GM18517 (cell line): Measurements from ENCODE around the gene JOSD2.

Experiments
- ATAC-seq: cut with Tn5 transposase; IDR thresholded peaks from one replicate; pipeline ENCODE4 v1.9.1; 2021; ENCODE audit warnings: mild to moderate bottlenecking, moderate library complexity; ENCODE audit not compliant: unreplicated experiment

Gene JOSD2

DNA sequence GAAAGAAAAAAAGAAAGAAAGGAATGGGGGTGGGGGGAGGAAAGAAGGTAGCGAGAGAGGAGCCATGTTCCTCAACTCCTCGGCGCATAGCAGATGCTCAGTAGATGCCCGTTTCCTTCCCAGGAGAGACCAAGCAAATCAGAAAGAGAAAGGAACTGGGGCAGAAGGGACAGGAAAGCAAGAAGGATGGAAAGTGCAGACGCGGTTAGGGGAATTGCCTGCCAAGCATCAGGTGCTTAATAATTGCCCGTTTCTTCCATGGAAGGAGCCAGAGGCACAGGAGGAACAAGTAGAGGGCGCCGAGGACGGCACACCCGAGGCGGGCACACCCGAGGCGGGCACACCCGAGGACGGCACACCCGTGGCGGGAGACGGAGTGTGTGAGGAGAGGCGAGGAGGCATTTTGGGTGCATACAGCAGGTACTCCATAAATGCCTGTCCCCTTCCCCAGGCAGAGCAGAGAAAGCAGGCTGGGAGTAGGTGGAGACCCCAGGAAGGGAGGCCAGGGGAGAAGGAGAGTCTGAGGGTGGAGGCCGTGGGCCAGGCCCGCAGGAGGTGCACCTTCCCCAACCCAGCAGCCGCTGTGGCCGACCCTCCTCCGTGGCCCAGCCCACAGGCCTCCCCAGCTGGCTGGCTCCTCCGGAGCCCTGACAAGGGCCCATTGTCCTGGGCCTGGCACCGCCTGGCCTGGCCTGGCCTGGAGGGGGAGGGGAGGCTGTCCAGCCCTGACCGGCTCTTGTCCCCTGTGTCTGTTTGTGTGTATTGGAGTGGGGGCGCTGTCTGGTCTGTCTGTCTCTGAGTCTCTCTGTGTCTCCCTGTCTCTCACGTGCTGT lies 14.6 kb downstream of the JOSD2 start:
- ATAC-seq, result no peak

DNA sequence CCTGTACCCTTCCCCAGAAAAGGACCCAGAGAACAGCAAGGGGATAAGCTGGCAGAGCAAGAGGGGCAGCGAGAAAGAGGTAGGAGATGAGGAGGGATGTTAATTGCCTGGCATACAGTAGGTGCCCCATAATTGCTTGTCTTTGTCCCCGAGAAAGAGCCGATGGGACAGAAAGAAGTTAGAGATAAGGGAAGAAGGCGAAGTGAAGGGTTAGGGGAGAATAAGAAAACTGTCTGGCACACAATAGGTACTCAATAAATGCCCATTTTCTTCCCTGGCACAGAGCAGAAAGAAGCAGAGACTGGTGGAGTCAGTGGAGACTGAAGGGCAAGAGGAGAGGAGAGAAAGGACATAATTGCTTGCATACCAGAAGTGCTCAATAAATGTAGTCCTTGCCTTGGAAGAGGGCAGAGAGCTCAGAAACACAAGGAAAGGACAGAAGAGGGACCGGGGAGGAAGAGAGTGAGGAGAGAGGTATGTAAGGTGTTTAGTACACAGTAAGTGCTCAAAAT lies 15.9 kb downstream of the JOSD2 start:
- no peak for ATAC-seq

DNA sequence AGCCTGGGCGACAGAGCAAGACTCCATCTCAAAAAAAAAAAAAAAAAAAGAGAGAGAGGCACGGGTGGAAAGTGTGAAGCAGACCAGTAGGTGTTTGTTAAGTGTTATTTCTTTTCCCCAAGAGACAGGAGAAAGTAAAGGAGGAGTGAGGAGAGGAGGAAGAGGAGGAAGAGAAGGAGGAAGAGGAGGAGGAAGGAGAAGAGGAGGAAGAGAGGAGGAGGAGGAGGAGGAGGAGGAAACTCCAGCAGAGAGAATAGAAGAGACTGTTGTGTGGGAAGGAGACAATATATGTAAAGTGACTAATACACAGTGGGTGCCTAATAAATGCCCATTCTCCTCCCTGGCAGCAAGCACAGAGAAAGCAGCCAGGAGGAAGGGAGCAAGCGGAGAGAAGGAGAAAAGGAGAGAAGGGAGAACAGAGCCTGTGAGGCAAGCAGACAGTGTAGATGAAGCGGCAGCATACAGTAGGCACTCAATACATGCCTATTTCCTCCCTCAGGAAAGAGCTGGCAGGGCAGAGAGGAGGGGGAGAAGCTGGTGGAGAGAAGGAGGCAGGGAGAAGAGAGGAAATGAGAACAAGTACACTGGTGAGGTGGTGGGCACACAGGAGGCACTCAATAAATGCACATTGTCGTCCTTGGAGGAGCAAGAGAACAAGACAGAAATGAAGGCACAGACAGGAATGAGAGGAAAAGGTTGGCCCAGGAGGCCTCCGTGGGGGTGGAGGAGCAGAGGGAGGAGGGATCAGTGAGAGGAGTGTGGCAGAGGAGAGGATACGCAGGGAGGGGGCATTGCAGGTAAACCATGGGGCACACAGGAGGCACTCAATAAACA lies 16.6 kb downstream of the JOSD2 start:
- no peak for ATAC-seq

DNA sequence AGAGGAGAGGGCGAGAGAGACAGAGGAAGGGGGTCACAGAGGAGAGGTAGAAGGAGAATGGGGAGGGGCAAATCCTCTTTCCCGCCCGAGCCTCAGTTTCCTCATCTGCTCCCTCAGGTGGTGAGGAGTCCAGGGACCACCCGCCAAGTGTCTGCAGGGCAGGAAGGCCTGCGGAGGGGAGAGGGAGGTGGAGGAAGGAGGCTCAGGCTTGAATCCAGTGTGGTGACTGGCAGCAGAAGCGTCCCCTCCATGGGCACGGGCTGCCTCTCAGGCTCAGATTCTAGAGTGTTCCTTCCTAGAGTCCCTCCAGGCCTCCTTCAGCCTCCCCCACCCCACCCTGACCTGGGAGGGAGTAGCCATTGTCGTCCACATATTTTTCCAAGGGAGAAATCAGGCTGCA lies 17.8 kb downstream of the JOSD2 start:
- ATAC-seq, result no peak

DNA sequence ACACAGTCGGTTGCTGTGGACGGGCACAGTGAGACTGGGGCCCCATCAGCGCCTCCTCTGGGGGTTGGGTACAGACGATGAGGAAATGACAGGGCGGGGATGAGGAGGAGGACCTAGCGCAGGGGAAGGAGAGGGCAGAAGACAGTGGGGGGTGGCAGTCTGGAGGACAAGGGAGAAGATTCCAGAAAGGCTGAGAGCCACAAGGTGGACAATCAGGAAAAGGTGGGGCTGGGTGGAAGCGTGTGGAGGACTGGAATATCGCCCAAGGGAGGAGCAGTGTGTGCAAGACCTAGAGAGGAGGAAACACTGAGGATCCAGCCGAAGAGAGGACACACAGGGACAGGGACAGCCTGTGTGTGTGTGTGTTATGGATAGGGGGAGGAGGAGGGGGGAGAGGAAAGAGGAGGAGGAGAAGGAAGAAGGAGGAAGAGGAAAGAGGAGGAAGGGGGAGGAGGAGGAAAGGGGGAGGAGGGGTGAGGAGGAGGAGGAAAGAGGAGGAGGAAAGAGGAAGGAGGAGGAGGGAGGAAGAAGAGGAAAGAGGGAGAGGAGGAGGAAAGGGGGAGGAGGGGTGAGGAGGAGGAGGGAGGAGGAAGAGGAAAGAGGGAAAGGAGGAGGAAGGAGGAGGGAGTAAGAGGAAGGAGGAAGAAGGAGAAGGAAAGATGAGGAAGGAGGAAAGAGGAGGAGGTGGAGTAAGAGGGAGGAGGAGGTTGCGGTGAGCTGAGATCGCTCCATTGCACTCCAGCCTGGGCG lies 18.5 kb downstream of the JOSD2 start:
- no peak for ATAC-seq

DNA sequence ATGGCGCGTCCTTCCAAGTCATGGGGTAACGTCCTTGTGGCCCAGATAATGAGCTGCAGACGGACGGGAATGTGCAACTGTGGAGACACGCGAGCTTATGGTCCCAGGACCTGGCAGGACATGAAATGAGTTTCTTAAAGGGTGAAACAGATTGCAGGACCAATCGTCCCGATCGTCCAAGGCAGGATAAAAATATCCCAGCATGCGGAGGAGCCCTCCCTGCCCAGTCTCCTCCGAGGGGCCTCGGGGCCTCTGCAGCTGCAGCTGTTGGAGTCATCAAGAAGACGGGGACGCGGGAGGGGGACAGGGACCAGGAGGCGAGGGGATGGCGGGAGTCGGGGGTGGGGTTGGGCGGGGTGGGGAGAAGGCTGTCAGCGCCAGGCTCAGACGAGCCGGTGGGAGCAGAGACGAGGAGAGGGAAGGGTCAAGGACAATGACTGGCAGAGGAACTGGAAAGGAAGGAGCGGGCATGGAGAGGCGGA lies 20.0 kb downstream of the JOSD2 start:
- no peak for ATAC-seq

DNA sequence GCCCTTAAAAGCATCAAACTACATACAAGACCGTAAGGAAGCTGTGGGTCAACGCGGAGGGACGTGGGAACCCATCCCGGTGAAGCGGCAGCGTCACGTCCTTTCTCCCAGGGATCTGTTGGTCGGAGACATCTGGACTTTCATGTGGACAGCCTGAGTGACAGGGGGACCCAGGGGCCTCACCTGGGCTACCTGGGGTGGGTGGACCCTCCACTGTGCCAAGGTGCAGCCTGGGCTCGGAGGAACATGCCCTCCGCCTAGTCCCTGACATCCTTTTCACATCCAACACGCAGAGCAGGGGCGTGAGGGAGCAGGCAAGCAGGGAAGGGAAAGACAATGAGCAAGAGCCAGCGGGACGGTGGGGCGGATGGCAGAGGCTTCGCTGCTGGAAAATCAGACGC lies 20.6 kb downstream of the JOSD2 start:
- no peak for ATAC-seq

DNA sequence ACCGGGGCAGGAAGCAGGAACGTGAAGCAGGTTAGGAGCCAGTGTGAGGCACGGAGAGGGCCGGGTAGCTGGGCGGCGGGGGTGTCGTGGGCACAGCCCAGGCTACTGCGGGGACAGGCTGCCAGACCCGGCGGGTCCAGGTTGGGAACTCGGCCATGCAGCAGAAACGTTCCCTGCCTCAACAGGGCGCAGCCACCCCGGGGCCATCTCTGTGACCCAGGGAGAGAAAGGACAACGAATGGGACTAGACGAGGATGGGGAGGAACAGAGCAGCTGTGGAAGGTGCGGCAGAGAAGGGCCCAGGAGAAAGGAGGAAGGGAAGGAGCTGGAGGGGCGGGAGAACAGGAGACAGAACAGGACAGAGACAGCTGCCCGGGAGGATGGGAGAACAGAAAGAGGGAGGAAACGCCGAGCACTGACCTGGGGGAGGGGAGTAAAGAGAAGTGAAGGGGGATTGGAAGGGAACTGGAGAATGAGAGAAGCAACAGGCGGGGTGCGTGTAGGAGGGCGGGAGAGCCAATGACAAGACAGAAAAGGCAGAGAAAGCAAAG lies 21.5 kb downstream of the JOSD2 start:
- no peak for ATAC-seq

DNA sequence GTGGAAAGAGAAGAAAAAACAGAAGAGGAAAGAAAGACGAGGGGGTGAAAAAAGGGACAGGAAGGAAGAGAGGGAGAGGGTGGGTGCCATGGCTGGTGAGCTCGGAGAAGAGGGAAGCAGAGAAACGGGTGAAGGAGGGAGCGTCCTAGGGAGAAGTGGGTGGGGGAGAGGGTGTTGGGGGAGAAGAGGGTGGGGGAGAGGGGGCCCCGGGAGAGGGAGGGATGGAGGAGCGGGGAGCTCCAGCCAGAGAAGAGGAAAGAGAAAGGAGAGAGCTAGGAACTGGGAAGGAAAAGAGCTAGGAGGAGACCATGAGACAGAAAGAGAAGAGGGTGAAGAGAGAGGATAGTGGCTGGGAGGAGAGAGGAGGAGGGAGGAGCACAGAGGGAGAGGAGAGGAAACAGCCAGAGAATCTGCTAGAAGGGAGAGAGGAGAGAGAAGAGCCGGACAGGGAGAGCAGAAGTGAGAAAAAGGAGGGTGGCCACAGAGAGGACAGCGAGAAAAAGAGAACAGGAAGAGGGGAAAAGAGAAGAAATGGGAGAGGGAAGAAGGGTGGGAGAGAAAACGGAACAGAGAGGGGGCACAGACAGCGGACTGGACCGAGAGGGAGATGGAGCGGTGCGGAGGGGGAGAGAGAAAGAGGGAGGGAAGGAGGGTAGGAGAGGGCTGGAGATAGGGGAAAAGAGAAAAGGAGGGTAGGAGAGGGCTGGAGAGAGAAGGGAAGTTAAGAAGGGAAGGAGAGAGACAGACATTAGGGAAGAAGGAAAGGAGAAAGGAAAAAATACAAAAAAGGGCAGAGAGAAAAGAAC lies 22.4 kb downstream of the JOSD2 start:
- no peak for ATAC-seq

DNA sequence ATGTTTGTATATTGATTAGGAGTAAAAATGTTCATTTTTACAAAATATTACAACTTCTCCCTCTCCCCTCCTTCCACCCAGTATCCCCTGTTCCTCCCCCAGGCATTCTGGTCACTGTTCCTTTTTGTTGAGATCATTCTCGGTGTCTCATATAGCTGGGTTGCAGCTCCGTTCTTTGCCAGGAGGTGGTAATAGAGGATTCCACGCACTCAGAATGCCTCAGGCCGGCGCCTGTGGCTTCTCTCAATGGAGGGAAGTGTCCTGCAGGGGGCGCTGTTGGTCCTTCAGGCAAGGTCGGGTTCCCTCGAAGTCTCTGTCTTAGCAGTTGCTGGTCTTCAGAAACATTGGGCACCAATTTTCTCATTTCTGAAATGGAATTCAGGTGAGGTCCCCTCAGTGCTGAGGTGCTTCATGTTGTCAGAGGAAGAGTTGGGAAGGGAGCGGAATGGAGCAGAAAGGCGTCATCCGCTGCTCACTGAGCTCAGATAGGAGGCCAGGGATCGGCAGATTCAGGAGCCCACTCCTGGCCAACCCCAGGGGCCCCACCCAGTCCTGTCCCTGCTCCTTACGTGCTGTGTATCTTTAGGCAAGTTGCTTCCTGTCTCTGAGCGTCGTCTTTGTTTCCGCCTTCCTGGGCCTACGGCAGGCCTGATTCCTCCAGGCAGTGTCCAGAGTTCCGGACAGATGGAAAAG lies 24.0 kb downstream of the JOSD2 start:
- no peak for ATAC-seq

DNA sequence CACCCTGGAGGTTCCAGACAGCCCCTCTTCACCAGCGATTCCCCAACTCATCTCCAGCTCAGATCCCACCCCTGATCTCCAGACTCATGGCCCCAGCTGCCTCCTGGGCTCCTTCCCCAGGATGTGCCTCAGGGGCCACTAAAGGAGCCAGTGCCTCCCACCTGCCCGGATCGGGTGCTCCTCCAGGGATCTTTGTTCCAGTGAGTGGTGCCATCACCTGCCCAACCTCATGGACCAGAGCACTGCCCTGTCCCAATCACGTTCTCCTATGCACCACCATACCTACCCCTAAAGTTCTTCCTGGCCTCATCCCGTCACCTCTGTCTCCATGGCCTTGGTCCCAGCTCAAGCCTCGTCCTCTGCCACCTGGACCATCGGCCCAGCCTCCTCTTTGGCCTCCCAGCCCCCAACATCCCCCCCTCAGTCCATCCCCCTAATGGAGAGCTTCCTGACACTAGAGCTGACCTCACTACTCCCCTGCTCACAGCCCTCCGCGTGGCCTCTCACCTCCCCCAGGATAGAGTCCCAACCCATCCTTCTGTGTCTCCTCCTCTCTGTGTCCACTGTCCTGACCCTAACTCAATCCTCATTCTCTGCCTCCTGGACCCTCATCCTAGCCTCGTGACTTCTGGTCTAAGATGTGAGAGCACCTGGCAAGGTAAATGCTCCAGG lies 25.6 kb downstream of the JOSD2 start:
- no peak for ATAC-seq

DNA sequence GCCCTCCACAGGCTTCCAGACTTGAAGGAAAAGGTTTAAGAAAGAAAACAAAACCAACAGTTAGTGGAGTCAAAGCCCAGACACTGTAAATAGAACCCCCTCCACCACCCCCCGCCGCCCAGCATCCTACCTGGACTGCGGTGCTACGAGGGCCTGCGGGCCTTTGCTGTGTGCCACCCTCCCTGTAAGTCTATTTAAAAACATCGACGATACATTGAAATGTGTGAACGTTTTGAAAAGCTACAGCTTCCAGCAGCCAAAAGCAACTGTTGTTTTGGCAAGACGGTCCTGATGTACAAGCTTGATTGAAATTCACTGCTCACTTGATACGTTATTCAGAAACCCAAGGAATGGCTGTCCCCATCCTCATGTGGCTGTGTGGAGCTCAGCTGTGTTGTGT lies 28.1 kb downstream of the JOSD2 start:
- no peak for ATAC-seq

DNA sequence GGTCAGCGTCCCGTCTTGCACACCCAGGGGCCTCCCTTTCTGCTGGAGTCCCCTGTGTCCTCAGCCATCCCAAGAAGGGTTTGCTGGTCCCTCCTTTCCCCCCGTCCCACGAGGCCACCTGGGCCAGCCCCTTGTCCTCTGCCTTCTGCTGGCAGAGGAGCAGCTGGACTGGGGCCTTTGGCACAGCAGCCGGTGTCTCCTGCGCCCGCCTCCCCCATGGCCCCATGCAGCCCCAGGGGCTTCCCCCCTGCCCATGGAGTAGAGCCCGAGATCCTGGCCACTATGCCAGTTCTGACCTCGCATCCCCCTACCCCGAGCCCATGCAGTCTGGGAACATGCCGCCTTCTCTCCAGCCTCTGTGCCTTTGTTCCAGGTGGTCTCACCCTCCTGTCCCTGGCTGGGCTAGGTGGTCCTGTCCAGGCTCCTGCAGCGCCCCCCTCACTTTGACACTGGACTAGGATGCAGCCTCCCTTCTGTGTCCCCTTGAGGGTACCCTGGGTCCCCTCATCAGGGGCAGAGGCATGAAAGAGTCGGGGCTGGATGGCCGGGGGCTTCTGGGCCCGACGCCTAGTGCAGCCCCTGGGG lies 28.6 kb downstream of the JOSD2 start:
- ATAC-seq, result no peak

DNA sequence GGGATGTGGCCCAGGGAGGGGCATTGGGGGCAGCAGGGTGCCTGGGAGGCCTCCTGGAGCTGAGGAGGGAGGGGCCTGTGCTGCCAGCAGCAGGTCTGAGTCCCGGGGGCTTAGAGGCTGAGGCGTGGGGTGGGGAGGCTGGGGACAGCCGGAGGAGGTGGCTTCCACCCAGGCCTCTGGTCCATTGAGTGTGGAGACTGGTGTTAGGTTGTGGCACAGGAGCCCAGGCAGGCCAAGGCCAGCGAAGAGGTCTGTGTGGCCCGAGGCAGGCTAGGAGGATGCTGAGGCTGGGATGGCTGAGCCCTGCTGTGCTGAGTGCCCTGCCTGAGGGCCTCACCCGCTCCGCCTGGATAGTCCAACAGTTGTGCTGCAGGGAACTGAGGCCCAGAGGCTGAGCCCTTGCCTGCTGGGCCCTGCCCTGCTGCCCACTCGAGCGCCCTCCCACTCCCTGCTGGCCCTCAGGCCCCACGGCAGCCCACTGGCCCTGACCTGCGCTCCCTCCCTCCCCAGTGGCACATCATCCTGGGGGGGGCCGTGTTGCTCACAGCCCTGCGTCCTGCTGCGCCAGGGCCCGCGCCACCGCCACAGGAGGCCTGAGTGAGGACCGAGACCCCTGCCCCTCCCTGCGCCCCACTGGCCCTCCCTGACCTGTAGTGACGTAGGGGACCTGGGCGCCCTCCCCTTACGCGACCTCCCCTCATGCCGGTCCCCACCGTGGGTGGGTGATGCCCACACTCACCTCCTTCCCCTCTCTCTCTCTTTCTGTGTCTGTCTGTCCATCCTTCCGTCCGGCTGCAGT lies 29.4 kb downstream of the JOSD2 start:
- ATAC-seq, result no peak

DNA sequence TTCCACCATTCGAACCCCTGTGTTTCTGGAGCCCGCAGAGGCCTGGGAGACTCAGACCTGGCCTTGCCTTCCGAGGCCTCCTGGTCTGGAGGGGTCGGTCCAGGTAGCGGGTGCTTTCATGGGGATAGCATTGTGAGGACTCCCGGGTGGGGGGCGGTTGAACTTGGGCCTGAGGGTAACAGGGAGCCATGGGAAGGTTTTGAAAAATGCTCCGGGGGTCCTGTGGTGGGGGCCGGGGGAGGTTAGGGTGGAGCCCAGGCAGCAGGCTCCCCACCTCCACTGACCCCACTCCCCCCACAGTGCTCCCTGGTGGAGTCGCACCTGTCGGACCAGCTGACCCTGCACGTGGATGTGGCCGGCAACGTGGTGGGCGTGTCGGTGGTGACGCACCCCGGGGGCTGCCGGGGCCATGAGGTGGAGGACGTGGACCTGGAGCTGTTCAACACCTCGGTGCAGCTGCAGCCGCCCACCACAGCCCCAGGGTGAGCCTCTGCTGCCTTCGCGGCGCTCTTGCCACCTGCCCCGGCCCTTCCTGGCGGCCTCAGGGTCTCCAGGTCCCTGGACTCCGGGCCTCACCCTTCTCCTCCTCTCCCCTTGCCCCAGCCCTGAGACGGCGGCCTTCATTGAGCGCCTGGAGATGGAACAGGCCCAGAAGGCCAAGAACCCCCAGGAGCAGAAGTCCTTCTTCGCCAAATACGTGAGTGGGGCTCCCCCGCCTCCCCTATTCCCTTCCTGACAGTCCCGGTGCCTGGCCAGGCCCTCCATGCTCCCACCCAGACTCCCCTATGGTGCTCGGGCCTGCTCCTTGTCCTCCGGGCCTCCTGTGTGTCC lies 30.5 kb downstream of the JOSD2 start:
- ATAC-seq, result no peak

DNA sequence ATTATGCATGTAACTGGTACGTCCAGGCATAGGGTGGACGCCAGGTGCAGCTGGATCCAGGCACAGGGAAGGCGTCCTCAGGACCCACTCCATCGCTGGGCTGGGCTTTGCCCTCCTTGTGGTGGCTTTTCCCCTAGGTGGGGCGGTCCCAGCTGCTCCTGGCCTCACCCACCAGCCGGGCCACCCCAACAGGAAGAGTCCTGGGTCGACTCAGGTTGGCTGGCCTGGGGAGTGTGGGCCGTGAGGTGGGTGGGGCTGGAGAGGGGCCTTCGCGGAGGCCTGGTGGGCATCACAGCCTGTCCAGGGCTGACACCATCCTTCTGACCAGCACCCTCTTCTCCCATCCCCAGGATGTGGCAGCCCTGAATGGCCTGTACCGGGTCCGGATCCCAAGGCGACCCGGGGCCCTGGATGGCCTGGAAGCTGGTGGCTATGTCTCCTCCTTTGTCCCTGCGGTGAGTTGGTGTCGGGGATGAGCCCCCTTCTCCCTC lies 31.2 kb downstream of the JOSD2 start:
- no peak for ATAC-seq
